ENCODE results near the gene C10orf105.

GRCh38 chr10:71737834-71738197 lies 18.2 kb upstream of the C10orf105 start:
- no peak for TF ChIP-seq CTCF (IDR thresholded peaks at IDR 0.05)
- TF ChIP-seq POLR2A (IDR thresholded peaks at IDR 0.05), result no peak

All from uterus (tissue), 2 donors.